Measurements from ENCODE around the gene TAS2R40.
"Not testable (repeated sequence)": the region's sequence is repeated elsewhere in the genome, so short reads cannot be mapped to it uniquely, and the experiment has no call there.

The TAS2R40 gene

GRCh38 chr7:143221737-143222136 lies at the start of gene TAS2R40:
Gene TAS2R40, plus strand, starts transcription at chr7:143222037. Its CDS starts 42 bp downstream, at chr7:143222079.
- DNase-seq, result no peak

GRCh38 chr7:143172354-143172753 lies 49.5 kb upstream of the TAS2R40 start:
- DNase-seq, result peak; percentile 36

DNA sequence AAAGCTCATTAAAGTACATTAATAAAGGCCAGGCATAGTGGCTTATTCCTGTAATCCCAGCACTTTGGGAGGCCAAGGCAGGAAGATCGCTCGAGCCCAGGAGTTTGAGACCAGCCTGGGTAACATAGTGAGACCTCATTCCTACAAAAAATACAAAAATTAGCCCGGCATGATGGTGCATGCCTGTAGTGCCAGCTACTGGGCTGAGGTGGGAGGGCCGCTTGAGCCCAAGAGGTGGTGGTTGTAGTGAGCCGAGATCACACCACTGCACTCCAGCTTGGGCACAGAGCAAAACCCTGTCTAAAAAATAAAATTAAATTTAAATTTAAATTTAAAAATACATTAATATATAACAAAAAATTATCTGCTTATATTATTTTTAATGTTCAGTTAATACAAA lies 45.7 kb upstream of the TAS2R40 start:
- no peak for DNase-seq

DNA sequence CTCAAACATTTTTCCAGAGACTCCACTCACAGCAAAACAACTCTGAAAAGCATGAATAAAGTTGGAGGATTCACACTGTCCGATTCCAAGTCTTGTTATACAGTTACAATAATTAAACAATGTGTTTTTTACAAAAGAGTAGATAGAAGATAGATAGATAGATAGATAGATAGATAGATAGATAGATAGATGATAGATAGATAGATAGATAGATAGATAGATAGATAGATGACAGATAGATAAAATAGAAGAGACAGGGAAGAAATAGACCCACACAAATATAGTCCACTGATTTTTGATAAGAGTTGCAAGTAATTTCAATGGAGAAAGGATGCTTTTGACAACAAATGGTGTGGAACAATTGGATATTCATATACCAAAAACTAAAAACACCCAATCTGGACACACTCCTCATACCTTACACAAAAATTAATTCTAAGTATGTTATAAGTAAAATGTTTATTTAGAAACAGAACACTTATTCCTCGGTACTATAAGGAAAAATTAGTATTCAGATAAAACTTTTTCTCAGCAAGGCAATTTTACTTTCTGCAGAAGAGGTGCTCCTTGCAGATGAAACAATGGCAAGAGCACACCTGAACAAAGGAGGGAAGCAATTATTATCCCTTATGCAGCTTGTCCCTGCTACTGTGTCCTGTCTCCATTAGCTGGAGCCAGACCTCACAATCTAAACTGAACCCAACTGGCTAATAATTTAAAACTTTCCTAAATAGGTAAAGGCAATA lies 44.3 kb upstream of the TAS2R40 start:
- no peak for DNase-seq

DNA sequence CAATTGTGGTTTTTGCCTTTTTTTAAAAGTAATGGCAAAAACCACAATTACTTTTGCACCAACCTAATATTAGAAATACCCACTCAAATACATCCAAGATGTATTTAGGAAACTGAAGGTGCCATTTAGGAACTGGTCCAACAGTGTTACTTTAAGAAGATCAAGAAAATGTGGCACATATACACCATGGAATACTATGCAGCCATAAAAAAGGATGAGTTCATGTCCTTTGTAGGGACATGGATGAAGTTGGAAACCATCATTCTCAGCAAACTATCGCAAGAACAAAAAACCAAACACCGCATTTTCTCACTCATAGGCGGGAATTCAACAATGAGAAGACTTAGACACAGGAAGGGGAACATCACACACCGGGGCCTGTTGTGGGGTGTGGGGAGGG lies 41.1 kb upstream of the TAS2R40 start:
- not testable (repeated sequence) for DNase-seq

DNA sequence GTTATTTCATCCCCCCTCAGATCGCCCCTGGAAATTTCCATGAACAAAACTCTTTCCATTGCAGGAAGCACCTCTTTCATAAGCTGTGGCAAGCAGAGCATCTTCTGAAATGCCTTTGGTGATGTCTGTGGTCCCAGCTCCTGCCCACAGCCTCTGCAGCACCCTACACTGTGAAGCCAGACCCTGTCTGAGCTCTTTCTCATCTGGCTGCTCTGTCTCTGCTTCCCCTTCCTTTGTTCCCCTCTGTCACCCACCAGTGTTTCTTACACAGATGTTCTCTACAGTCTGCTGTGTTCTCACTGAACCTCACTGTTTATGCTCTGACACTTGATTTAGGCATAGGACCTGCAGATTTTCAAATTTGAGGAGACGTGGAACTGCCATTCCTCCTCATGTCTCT lies 40.5 kb upstream of the TAS2R40 start:
- DNase-seq, result no peak

- DNase-seq, result no peak
Measured at GRCh38 chr7:143183024-143183423, 38.8 kb upstream of the TAS2R40 start, which contains the start of gene TAS2R39. Gene TAS2R39, plus strand, starts transcription at chr7:143183419. Its CDS starts 0 bp downstream, at chr7:143183419.

- DNase-seq, result no peak
Measured at GRCh38 chr7:143185551-143185950, 36.3 kb upstream of the TAS2R40 start.

- no peak for DNase-seq
Measured at GRCh38 chr7:143188994-143189393, 32.8 kb upstream of the TAS2R40 start.

DNA sequence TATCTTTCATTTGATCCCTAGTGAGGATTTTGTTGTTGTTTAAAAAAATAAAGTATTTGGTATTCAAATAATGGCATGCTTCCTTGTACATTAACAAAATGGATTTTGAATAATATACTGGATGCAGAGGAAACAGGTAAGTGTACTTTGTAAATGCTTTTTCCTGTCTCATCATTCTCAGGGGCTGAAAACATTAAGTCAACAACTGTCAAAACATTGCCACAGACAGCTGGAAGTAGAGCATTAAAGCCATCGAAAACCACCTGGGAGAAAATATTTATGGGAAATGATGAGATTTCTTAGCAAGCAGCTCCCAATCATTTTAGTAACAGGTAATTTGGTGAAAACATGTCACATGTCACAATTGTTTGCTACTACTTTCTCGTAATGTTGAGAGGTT lies 28.0 kb upstream of the TAS2R40 start:
- DNase-seq, result no peak

GRCh38 chr7:143199040-143199439 lies 22.8 kb upstream of the TAS2R40 start:
- DNase-seq, result no peak

DNA sequence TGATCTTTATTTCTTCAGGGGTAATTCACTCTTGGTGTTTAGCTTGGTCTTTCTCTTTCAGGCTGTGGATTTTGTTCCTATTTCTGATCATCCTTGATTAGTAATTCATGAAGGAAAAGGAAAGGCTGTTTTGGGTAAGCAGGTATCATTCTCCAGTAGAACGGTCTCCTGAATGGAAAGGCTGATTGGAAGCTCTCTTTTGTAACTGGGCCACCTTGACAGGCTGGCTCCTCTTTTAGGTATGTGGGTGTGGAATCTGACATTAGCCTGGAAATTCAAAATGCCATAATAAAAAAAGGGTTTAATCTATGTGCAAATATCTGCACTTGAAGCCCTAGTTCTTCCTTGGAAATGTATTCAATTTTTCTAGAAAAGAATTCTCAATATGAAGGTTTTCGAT lies 19.7 kb upstream of the TAS2R40 start:
- no peak for DNase-seq

- DNase-seq, result no peak
Measured at GRCh38 chr7:143203386-143203785, 18.5 kb upstream of the TAS2R40 start.

GRCh38 chr7:143205560-143206293 lies 16.1 kb upstream of the TAS2R40 start:
- no peak for DNase-seq

GRCh38 chr7:143210541-143210940 lies 11.3 kb upstream of the TAS2R40 start:
- no peak for DNase-seq

- not testable (repeated sequence) for DNase-seq
Measured at GRCh38 chr7:143213478-143213877, 8.4 kb upstream of the TAS2R40 start.

GRCh38 chr7:143214789-143215679 lies 6.8 kb upstream of the TAS2R40 start:
- peak; percentile 60 for DNase-seq

GRCh38 chr7:143216151-143216550 lies 5.7 kb upstream of the TAS2R40 start:
- no peak for DNase-seq

- DNase-seq, result no peak
Measured at GRCh38 chr7:143216686-143217085, 5.2 kb upstream of the TAS2R40 start.

- DNase-seq, result no peak
Measured at GRCh38 chr7:143217806-143218205, 4.0 kb upstream of the TAS2R40 start.

- DNase-seq, result no peak
Measured at GRCh38 chr7:143221286-143221685, 551 bp upstream of the TAS2R40 start.

GRCh38 chr7:143222782-143223181 lies 945 bp downstream of the TAS2R40 start:
- DNase-seq, result no peak

- no peak for DNase-seq
Measured at GRCh38 chr7:143223784-143224183, 1.9 kb downstream of the TAS2R40 start.
